GM21528 (cell line): ENCODE data around the gene SLC39A10.

Source experiments
- ATAC-seq: cut with Tn5 transposase; IDR thresholded peaks from one replicate; pipeline ENCODE4 v1.9.1; 2021; ENCODE audit warnings: mild to moderate bottlenecking, moderate library complexity; ENCODE audit not compliant: unreplicated experiment, low FRiP score

SLC39A10 gene

DNA sequence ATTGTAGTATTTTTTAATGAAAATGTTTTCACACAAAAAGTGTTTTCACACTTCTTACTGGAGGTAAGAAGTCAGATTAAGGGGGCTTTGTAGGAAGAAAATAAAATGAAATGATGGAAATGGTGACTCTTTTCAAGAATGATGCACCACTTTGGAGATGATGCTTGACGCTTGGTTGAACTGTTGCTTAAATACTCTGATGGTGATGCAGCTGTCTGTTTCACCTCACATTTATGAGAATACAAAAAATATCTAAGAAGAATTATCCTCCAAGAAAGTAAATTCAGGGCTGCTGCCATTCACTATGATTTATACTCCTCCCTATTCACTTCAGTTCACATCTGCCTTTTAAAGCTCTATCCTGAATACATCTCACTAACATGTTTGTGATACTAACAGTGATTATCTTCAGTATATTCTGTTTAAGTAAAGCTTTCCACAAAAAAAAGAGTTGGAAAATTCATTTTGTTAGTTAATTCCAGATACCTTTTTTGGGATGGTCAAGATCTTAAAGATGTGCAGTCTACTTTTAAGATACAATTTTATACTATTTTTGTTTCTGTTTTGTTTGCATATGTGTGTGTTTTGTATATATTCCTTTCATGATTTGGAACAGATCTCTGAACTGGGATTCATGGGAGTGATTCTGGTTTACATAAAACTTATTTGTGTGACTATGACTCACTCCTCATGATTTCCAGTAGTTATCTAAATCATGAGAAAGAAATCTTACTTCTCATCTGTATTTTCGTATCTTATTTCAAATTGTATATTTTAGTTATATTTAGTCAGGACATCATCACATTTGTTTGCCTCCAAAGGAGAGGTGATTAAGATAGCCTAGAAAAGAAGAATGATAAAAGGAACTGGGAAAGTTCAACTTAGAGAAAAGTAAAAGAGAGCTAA lies 53.1 kb downstream of the SLC39A10 start:
- no peak for ATAC-seq

- no peak for ATAC-seq
These were observed 54.5 kb downstream of the SLC39A10 start for GRCh38 chr2:195711478-195711877.

DNA sequence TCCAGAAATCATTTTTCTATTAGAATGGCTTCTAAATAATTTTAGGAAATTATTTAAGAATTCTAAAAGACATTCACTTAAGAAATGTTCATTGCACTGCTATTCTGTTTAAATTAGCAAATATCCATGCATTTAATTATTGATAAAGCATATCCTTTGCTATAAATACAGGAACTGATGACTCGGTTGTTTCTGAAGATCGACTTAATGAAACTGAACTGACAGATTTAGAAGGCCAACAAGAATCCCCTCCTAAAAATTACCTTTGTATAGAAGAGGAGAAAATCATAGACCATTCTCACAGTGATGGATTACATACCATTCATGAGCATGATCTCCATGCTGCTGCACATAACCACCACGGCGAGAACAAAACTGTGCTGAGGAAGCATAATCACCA lies 59.4 kb downstream of the SLC39A10 start:
- no peak for ATAC-seq

DNA sequence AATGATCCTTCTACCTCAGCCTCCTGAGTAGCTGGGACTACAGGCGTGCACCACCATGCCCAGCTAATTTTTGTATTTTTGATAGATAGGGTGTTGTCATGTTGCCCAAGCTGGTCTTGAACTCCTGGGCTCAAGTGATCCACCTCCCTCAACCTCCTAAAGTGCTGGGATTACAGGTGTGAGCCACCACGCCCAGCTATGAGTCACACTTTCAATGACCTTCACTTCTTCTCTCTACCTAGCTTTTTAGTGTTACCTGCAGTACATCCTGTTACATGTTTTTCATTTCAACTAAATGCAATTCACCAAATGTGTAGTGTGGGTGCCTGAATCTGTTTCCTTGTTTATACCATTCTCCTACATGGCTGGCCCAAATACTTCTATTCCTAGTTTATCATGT lies 64.0 kb downstream of the SLC39A10 start:
- ATAC-seq = no peak

DNA sequence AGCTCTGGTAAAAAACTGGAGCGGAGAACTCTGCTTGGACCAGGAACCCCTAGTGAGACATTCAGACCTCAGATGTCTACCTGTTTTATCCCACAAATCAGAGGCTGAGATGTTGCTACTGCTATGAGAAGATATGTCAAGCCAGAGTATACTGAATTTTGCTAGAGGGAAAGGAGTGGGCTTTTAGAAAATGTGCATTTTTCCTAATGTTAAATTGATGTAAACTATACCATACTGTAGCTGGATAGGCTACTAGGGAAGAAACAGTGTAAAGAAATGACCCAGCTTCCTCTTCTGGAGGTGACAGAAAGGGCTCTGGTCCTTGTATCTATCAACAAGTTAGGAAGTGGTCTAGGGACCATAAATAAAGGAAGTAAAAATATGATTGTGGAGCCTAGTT lies 65.0 kb downstream of the SLC39A10 start:
- no peak for ATAC-seq

DNA sequence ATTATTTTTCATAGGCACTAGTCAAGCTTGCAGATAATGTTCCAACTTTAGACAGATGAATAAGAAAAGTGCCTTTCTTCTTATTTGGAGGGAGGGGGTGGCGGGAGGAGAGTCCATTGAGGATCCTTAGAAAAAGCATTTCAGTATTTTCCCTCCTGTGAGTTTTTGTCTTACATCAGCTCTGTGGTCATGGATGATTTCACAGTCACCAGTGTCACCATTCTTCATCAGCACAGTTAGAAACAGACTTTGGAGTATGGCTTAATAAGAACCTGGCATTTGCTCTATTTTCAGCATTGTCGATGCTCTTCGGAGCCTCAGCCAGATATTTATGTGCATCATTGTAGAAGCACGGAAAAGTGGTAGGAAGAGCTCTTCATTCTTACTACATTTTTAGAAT lies 70.1 kb downstream of the SLC39A10 start:
- ATAC-seq = no peak

DNA sequence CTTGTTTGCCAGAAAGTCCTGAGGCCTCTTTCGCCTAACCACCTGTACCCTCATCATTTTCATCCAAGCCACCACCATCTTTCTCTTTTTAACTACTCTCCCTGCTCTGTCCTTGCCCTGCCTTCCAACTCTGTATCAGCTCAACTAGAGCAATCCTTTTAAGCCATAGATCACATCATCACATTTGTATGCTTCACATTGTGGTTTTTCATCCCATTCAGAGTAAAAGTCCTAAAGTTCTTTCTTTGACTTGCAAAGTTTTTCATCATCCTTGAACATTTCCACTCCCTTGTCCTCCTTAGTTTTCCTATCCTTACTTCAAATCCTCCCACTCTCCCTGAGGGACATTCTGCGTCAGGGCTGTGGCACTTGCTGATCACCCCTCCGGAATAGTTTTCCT lies 73.9 kb downstream of the SLC39A10 start:
- ATAC-seq = no peak

DNA sequence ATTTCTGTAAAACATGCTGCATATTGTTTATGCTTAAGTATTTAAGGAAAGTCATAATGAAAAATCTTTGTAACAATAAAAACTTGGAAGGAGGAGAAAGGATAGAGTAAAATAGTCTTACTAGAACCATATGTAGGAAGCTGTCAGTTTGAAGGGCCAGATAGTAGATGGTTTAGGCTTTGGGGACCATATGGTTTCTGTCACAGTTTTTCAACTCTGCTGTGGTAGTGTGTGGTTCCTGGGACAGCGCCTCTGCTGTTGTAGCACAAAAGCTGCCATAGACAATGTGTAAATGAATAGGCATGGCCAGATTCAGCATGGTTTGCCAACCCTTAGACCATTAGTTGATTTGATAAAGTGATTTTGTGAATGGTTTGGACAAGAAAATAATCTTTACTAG lies 75.5 kb downstream of the SLC39A10 start:
- no peak for ATAC-seq

- ATAC-seq = no peak
These were observed 76.8 kb downstream of the SLC39A10 start for GRCh38 chr2:195733831-195734230.

GRCh38 chr2:195734395-195734794 lies 77.4 kb downstream of the SLC39A10 start:
- no peak for ATAC-seq

- no peak for ATAC-seq
These were observed 77.9 kb downstream of the SLC39A10 start for GRCh38 chr2:195734931-195735330.

GRCh38 chr2:195735347-195735746 lies 78.3 kb downstream of the SLC39A10 start:
- ATAC-seq = no peak

GRCh38 chr2:195737511-195738325 lies 80.7 kb downstream of the SLC39A10 start:
- ATAC-seq = no peak

DNA sequence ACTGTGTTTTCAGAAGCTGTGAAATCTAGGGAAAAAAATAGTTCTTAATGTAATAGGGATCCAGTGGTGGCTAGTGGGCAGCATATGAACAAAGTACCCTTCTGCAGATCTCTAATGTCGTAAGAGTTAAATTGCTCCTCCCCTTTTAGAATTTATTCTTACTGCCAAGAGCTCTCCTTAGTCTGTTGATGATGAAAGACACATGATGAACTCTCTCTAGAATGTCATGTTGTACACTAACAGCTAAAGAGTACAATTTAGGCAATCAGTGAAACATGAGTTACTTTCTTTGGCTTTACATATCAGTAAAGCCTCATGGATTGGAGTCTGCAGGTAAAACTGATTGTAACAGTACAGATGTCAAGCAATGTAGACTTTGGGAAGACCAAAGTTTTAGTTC lies 84.2 kb downstream of the SLC39A10 start:
- no peak for ATAC-seq

DNA sequence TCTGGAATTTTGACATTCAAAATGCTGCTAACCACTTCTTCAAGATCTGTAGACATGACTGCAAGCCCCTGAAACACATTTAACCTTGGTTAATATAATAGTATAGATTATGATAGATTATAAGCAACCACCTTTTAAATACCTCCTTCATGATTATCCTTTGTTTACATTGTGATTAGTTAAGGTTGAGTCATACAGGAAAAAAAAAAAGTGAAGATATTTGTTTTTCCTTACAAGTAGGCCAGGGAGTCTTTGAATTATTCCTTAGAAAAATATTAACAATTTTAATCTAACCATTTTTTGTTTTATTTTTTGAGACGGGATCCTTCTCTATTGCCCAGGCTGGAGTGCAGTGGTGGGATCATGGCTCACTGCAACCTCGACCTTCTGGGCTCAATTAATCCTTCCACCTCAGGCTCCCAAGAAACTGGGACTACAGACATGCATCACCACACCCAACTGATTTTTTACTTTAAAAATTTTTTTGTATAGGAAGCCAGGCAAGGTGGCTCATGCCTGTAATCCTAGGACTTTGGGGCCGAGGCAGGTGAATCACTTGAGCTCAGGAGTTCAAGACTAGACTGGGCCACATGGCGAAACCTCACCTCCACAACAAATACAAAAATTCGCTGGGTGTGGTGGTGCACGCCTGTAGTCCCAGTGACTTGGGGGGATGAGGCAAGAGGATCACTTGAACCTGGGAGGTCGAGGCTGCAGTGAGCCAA lies 99.4 kb downstream of the SLC39A10 start:
- no peak for ATAC-seq

DNA sequence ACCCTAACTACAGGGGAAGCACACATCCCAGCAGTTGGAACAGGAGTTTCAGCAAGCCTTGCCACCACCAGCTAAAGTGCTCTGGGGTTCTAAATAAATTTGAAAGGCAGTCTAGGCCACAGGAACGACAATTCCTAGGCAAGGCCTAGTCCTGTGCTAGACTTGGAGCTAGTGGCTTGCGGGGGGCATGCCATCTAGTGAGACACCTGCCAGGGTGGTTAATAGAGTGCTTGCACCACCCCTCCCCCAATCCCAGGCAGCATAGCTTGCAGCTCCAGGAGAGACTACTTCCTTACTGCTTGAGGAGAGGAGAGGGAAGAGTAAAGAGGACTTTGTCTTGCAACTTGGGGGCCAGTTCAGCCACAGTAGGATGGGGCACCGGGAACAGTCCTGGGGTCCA lies 101.8 kb downstream of the SLC39A10 start:
- ATAC-seq = no peak

DNA sequence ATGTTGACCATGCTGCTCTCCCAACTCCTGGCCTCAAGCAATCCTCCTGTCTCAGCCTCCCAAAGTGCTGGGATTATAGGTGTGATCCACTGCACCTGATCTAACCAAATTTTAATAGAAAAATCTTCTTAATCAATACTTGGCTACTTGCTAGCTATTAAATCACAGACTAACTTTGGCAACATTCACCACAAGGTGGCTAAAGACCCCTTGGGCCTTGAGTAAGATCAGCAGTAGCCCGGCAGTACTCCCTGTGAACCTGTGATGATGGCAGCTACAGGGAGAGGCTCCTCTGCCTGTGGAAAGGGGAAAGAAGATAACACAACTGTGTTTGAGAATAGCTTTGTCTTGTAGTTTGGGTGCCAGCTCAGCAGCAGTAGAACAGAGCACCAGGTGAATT lies 102.9 kb downstream of the SLC39A10 start:
- no peak for ATAC-seq

DNA sequence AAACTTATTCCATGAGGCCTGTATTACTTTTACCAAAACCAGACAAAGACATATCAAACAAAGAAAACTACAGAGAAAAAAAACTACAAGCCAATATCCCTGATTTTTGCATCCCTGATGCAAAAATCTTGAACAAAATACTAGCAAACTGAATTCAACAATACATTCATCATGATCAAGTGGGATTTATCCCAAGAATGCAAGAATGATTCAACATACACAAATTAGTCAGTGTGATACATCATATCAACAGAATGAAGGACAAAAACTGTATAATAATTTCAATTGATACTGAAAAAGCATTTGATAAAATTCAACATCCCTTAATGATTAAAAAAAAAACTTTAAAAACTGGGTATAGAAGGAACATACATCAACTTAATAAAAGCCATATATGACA lies 106.8 kb downstream of the SLC39A10 start:
- ATAC-seq = no peak

DNA sequence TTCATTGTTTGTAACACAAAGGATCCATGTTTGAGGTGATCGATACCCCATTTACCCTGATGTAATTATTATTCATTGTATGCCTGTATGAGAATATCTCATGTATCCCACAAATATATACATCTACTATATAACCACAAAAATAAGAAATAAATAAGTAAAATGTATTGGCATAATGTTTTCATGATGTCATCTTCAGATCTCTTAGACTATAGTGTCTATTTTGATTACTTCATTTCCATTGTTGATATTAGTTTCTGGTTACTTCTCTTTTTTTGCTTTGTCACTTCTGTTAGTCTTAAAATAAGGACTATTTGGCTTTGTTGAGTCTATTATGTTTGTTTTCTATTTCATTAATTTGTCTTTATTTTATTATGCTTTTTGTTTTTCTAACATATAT lies 109.7 kb downstream of the SLC39A10 start:
- no peak for ATAC-seq

GRCh38 chr2:195768431-195768830 lies 111.4 kb downstream of the SLC39A10 start:
- no peak for ATAC-seq

- no peak for ATAC-seq
These were observed 112.9 kb downstream of the SLC39A10 start for GRCh38 chr2:195769975-195770374.
